ENCODE data around the gene CD22. TPM values are rescaled to one million over a fixed set of nuclear protein-coding genes. Genes with fewer than 3 reads are reported as not detected.

CD22 gene
- total and polyA plus RNA-seq, 2 donors (not counting 1 experiment from before 2014, with no cell fraction given), result 0.15 to 1.2 TPM

DNA sequence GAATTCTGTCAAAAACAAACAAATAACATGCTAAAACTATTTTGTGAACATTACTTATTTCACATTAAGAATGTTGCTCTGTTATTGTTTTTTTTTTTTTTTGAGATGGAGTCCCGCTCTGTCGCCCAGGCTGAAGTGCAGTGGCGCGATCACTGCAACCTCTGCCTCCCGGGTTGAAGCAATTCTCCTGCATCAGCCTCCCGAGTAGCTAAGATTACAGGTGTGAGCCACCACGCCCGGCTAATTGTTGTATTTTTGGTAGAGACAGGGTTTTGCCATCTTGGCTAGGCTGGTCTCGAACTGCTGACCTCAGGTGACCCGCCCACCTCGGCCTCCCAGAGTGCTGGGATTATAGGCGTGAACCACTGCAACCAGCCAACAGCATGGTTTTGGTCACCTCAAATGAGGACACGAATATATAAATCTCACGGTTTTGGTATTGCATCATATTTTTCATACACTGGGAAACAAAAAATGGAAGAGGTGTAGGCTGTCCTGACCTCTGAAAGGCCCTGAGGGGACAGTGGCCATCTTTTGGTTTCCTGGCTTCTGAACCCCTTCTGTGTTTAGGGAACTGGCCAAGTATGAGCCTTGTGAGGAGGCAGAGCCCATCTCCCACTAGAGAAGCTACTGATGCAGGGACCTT is 67.4 kb downstream of the CD22 start:
- TF ChIP-seq, protein P1, sequence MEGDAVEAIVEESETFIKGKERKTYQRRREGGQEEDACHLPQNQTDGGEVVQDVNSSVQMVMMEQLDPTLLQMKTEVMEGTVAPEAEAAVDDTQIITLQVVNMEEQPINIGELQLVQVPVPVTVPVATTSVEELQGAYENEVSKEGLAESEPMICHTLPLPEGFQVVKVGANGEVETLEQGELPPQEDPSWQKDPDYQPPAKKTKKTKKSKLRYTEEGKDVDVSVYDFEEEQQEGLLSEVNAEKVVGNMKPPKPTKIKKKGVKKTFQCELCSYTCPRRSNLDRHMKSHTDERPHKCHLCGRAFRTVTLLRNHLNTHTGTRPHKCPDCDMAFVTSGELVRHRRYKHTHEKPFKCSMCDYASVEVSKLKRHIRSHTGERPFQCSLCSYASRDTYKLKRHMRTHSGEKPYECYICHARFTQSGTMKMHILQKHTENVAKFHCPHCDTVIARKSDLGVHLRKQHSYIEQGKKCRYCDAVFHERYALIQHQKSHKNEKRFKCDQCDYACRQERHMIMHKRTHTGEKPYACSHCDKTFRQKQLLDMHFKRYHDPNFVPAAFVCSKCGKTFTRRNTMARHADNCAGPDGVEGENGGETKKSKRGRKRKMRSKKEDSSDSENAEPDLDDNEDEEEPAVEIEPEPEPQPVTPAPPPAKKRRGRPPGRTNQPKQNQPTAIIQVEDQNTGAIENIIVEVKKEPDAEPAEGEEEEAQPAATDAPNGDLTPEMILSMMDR (conservative IDR thresholded peaks at IDR 0.05 in 1 of 2, IDR thresholded peaks at IDR 0.05 in 1 of 2; ENCODE audit: low read depth in 1 of 2, low read length in 2 of 2), result no peak
- DNase-seq (ENCODE audit: low read depth in 2 of 2), result no peak
- no peaks in the 10 kb centered on the region for H3K9me3 ChIP-seq (ENCODE audit: control insufficient read depth, insufficient read depth, low read depth, low read length)
- no peaks in the 10 kb centered on the region for H3K36me3 ChIP-seq (ENCODE audit: control insufficient read depth, insufficient read depth, low read length)
- no peaks in the 10 kb centered on the region for H3K27me3 ChIP-seq (ENCODE audit: control insufficient read depth, insufficient read depth, low read length)
- H3K27ac ChIP-seq (ENCODE audit: insufficient read depth, low read length), result no peak overlapping the region
- no peak overlapping the region for H3K4me2 ChIP-seq (ENCODE audit: extremely low read depth, insufficient read depth, low read length)
- H3K79me2 ChIP-seq (ENCODE audit: control insufficient read depth, insufficient read depth, low read length), result no peaks in the 10 kb centered on the region
- H2AFZ ChIP-seq (ENCODE audit: low read length), result no peak overlapping the region
- no peak overlapping the region for H3K4me3 ChIP-seq (replicated peaks in 1 of 4; ENCODE audit: control extremely low read depth in 1 of 4, insufficient read depth in 1 of 4, low read depth in 3 of 4, low read length in 4 of 4)
- H3K9ac ChIP-seq (ENCODE audit: insufficient read depth, low read length), result no peak overlapping the region
- H3K4me1 ChIP-seq (ENCODE audit: control insufficient read depth, extremely low read depth, insufficient read depth, low read length), result no peaks in the 10 kb centered on the region
- H4K20me1 ChIP-seq (ENCODE audit: control insufficient read depth, extremely low read depth, insufficient read depth, low read length), result no peaks in the 10 kb centered on the region

Other genes with a start within 250 kb of the CD22 start
- not detected in 2 replicates for gene FXYD3, start 213.4 kb upstream of the CD22 start, total RNA-seq
- gene FXYD3, start 213.4 kb upstream of the CD22 start, polyA plus RNA-seq, result 0.06 TPM in 1 of 2 replicates, not detected in the other
- gene LGI4, start 194.1 kb upstream of the CD22 start, total RNA-seq, result 0.17 and 0.26 TPM in 2 replicates
- 0.02 and 0.19 TPM in 2 replicates for gene LGI4, start 194.1 kb upstream of the CD22 start, polyA plus RNA-seq
- 4.5 and 11.3 TPM in 2 replicates for gene FXYD1, start 190.4 kb upstream of the CD22 start, total RNA-seq
- 3.6 and 7.5 TPM in 2 replicates for gene FXYD1, start 190.4 kb upstream of the CD22 start, polyA plus RNA-seq
- not detected in 2 replicates for gene FXYD7, start 185.9 kb upstream of the CD22 start, total RNA-seq
- not detected in 2 replicates for gene FXYD7, start 185.9 kb upstream of the CD22 start, polyA plus RNA-seq
- 10.5 and 19.8 TPM in 2 replicates for gene FXYD5, start 174.5 kb upstream of the CD22 start, total RNA-seq
- gene FXYD5, start 174.5 kb upstream of the CD22 start, polyA plus RNA-seq, result 100 and 187 TPM in 2 replicates
- not detected in 2 replicates for gene FAM187B, start 100.4 kb upstream of the CD22 start, total RNA-seq
- gene FAM187B, start 100.4 kb upstream of the CD22 start, polyA plus RNA-seq, result not detected in 2 replicates
- gene LSR, start 80.2 kb upstream of the CD22 start, total RNA-seq, result 0.26 and 0.33 TPM in 2 replicates
- gene LSR, start 80.2 kb upstream of the CD22 start, polyA plus RNA-seq, result 0.29 and 0.31 TPM in 2 replicates
- gene USF2, start 60.2 kb upstream of the CD22 start, total RNA-seq, result 42.1 and 53.8 TPM in 2 replicates
- 74.9 and 105 TPM in 2 replicates for gene USF2, start 60.2 kb upstream of the CD22 start, polyA plus RNA-seq
- not detected in 2 replicates for gene HAMP, start 46.7 kb upstream of the CD22 start, total RNA-seq
- gene HAMP, start 46.7 kb upstream of the CD22 start, polyA plus RNA-seq, result not detected in 2 replicates
- 0.50 TPM in 1 of 2 replicates, not detected in the other for gene MAG, start 37.0 kb upstream of the CD22 start, total RNA-seq
- 0.10 TPM in 1 of 2 replicates, not detected in the other for gene MAG, start 37.0 kb upstream of the CD22 start, polyA plus RNA-seq
- gene FFAR1, start 18.7 kb downstream of the CD22 start, total RNA-seq, result not detected in 2 replicates
- not detected in 2 replicates for gene FFAR1, start 18.7 kb downstream of the CD22 start, polyA plus RNA-seq
- gene FFAR3, start 29.3 kb downstream of the CD22 start, total RNA-seq, result not detected in 2 replicates
- not detected in 2 replicates for gene FFAR3, start 29.3 kb downstream of the CD22 start, polyA plus RNA-seq
- not detected in 2 replicates for gene GPR42, start 41.9 kb downstream of the CD22 start, total RNA-seq
- not detected in 2 replicates for gene GPR42, start 41.9 kb downstream of the CD22 start, polyA plus RNA-seq
- gene FFAR2, start 119.1 kb downstream of the CD22 start, total RNA-seq, result not detected in 2 replicates
- gene FFAR2, start 119.1 kb downstream of the CD22 start, polyA plus RNA-seq, result not detected in 2 replicates
- not detected in 2 replicates for gene KRTDAP, start 161.3 kb downstream of the CD22 start, total RNA-seq
- gene KRTDAP, start 161.3 kb downstream of the CD22 start, polyA plus RNA-seq, result not detected in 2 replicates
- 14.2 and 29.3 TPM in 2 replicates for gene DMKN, start 184.5 kb downstream of the CD22 start, total RNA-seq
- 2.1 and 2.8 TPM in 2 replicates for gene DMKN, start 184.5 kb downstream of the CD22 start, polyA plus RNA-seq
- gene SBSN, start 199.1 kb downstream of the CD22 start, total RNA-seq, result 4.1 and 9.0 TPM in 2 replicates
- gene SBSN, start 199.1 kb downstream of the CD22 start, polyA plus RNA-seq, result 1.6 TPM in 2 replicates
- gene GAPDHS, start 204.3 kb downstream of the CD22 start, total RNA-seq, result not detected in 2 replicates
- gene GAPDHS, start 204.3 kb downstream of the CD22 start, polyA plus RNA-seq, result not detected in 2 replicates
- 79.6 and 95.3 TPM in 2 replicates for gene TMEM147, start 216.4 kb downstream of the CD22 start, total RNA-seq
- 72.4 and 76.2 TPM in 2 replicates for gene TMEM147, start 216.4 kb downstream of the CD22 start, polyA plus RNA-seq
- not detected in 2 replicates for gene ATP4A, start 234.5 kb downstream of the CD22 start, total RNA-seq
- gene ATP4A, start 234.5 kb downstream of the CD22 start, polyA plus RNA-seq, result not detected in 2 replicates

All from fibroblast of lung (primary cell).